ENCODE data around the gene GNAS-AS1. TPM values are rescaled to one million over a fixed set of nuclear protein-coding genes. Genes with fewer than 3 reads are reported as not detected.

GNAS-AS1 gene
- total and polyA plus RNA-seq, 4 donors, result 1.0 to 1.7 (median 1.2) TPM; not detected in 1

DNA sequence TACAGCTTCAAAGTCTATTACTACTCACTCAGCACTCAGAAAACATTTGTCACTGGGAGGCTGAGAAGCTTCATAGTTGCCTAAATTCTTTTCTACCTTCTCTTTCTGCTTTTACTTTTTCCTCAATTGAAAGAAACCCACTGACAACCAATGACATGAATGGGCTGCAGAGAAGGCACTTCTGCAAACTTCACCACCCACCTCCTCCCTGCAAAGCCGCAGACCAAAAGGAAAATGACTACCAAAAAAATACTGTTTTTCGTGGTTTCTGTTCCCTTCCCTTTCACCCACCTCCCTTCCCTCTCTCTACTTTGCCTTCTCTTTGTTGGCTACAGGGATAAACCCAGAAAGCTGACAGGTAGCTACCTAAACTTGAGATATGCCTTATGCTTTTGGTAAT, 3.2 kb downstream of the GNAS-AS1 start:
- H3K27me3 ChIP-seq (ENCODE audit: control insufficient read depth in 1 of 2, insufficient read depth in 2 of 2, low read length in 1 of 2), result no peaks in the 10 kb centered on the region
- intact Hi-C loops (cut with DNase I), result no loop called here
- ATAC-seq (ENCODE audit: low FRiP score), result no peak
- WGBS, 2 donors, result 68 to 76% methylated on average over 2 of the region's 2 CpGs
- no peak overlapping the region for H3K27ac ChIP-seq (ENCODE audit: low read depth in 1 of 2, low read length in 2 of 2)
- DNase-seq, result no peak
- no peaks in the 10 kb centered on the region for H3K36me3 ChIP-seq (ENCODE audit: control insufficient read depth in 1 of 2, insufficient read depth in 2 of 2, low read length in 1 of 2)
- no peaks in the 10 kb centered on the region for H3K4me1 ChIP-seq (ENCODE audit: control insufficient read depth in 1 of 2, insufficient read depth in 2 of 2, low read length in 2 of 2)
- H3K4me3 ChIP-seq (ENCODE audit: low read length in 2 of 2), result no peak overlapping the region
- H3K9me3 ChIP-seq (ENCODE audit: control insufficient read depth, low read length), result no peaks in the 10 kb centered on the region

DNA sequence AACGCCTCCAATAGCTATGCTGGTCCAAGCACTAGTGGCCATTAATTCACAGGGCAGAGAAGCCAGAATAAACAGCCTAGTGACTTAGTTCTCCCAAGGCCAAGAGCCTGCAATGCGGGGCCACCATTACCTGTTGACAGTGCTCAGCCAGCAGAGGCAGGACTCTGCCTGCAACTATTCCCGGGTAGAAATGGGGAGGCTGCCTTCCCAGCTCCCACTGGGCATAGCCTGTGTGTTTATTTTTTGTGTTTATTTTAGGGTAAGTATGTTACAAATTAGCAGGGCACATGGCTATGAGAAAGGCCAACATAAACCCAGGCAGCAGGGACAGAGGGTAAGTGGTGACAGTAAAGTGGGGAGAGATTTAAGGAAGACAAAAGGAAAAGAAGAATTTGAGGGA, 5.0 kb downstream of the GNAS-AS1 start:
- Histone ChIP-seq H3K36me3 (ENCODE audit: control insufficient read depth in 1 of 2, insufficient read depth in 2 of 2, low read length in 1 of 2) (no peaks in the 10 kb centered on the region), H3K27ac (ENCODE audit: low read depth in 1 of 2, low read length in 2 of 2) (no peak overlapping the region), H3K4me1 (ENCODE audit: control insufficient read depth in 1 of 2, insufficient read depth in 2 of 2, low read length in 2 of 2) (no peaks in the 10 kb centered on the region), H3K4me3 (ENCODE audit: low read length in 2 of 2) (no peak overlapping the region), H3K27me3 (ENCODE audit: control insufficient read depth in 1 of 2, insufficient read depth in 2 of 2, low read length in 1 of 2) (no peaks in the 10 kb centered on the region), H3K9me3 (ENCODE audit: control insufficient read depth, low read length) (no peaks in the 10 kb centered on the region)
- ATAC-seq (ENCODE audit: low FRiP score) (no peak), DNase-seq (no peak)
- intact Hi-C loops (cut with DNase I), result no loop called here
- WGBS, 2 donors, result 47 to 48% methylated on average over 3 of the region's 3 CpGs

DNA sequence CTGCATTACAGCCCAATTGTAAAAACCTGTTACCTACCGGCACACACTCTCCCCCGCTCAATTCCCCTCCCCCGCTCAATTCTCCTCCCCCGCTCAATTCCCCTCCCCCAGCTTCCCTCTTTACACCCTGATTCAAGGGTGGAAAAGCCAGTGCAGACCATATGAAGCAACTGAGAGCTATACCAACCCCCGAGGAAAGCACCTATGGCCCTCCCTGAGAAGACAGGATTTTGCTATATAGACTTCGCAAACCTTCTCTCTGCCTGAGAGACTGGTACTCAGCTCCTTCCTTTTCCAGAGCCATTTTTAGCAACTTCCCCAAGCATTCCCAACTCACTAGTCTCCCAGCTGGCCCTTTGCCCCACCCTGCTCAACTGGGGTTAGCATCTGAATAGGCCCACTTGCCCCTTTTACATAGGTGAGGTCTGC, 7.6 kb downstream of the GNAS-AS1 start:
- intact Hi-C loops (cut with DNase I), result no loop called here
- H3K9me3 ChIP-seq (ENCODE audit: control insufficient read depth, low read length), result no peaks in the 10 kb centered on the region
- ATAC-seq (ENCODE audit: low FRiP score) (no peak), DNase-seq (no peak)
- no peak overlapping the region for H3K27ac ChIP-seq (ENCODE audit: low read depth in 1 of 2, low read length in 2 of 2)
- no peaks in the 10 kb centered on the region for H3K27me3 ChIP-seq (ENCODE audit: control insufficient read depth in 1 of 2, insufficient read depth in 2 of 2, low read length in 1 of 2)
- 41 to 46% methylated on average over 6 of the region's 6 CpGs for WGBS, 2 donors
- no peaks in the 10 kb centered on the region for H3K36me3 ChIP-seq (ENCODE audit: control insufficient read depth in 1 of 2, insufficient read depth in 2 of 2, low read length in 1 of 2)
- no peak overlapping the region for H3K4me3 ChIP-seq (ENCODE audit: low read length in 2 of 2)
- no peaks in the 10 kb centered on the region for H3K4me1 ChIP-seq (ENCODE audit: control insufficient read depth in 1 of 2, insufficient read depth in 2 of 2, low read length in 2 of 2)

DNA sequence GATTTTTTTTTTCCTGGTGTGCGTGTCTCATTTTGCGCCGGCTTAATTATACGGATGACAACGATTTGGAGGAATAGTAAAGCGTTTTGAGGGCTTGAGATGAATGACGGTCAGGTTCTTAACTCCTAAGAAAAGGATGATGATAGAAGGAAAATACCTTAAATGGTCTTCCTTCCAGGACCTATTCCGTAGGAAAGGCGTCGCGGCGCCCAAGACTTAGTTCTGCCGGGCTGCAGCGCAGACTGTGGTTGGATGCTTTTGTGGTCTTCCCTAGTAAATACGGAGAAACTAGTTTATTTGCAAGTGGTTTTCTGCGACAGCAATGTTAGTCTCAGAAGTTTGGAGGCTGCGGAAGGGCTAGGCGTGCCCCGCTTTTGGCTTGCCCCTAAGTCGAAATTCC, 8.4 kb downstream of the GNAS-AS1 start:
- 42 to 51% methylated on average over 20 of the region's 20 CpGs for WGBS, 2 donors
- Histone ChIP-seq H3K36me3 (ENCODE audit: control insufficient read depth in 1 of 2, insufficient read depth in 2 of 2, low read length in 1 of 2) (no peaks in the 10 kb centered on the region), H3K27me3 (ENCODE audit: control insufficient read depth in 1 of 2, insufficient read depth in 2 of 2, low read length in 1 of 2) (no peaks in the 10 kb centered on the region), H3K27ac (ENCODE audit: low read depth in 1 of 2, low read length in 2 of 2) (no peak overlapping the region), H3K4me3 (ENCODE audit: low read length in 2 of 2) (no peak overlapping the region), H3K4me1 (ENCODE audit: control insufficient read depth in 1 of 2, insufficient read depth in 2 of 2, low read length in 2 of 2) (no peaks in the 10 kb centered on the region), H3K9me3 (ENCODE audit: control insufficient read depth, low read length) (no peaks in the 10 kb centered on the region)
- ATAC-seq (ENCODE audit: low FRiP score) (no peak), DNase-seq (no peak)
- intact Hi-C loops (cut with DNase I), result no loop called here

DNA sequence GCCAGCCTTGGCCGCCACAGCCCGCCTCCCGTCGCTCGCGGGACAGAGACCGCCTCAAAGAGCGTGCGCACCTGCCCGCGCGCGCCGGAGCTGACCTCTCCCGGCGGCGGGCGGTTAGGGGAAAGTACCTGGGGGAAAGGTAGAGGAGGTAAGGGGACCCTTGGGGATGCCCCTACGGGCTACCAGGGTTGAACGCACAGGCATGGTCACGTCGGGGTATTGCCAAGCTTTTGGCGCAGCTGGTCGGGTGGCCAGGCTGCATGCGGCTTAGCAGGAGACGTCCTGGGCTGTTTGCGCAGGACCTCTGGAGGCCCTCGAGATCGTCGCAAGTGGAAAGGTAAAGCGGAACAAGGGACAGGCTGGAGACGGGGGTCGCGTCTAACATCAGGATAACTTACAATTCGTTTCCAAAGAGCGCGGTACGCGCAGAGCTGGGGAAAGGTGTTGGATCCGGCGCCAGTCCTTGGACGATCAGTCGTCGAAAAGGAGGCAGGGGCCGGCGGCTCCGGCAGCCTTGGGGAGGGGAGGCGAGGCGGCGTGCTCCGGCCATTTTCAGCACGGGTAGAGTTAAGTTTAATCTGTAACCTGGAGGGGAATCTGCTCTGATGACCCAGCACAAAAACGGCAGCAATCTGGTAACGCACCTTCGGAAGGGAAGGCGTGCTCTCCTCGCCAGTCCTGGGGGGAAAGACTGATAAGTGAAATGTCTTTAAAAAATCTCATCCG, 9.0 kb downstream of the GNAS-AS1 start:
- H3K27me3 ChIP-seq (ENCODE audit: control insufficient read depth in 1 of 2, insufficient read depth in 2 of 2, low read length in 1 of 2), result no peaks in the 10 kb centered on the region
- no peak for DNase-seq
- ATAC-seq (ENCODE audit: low FRiP score), result no peak

DNA sequence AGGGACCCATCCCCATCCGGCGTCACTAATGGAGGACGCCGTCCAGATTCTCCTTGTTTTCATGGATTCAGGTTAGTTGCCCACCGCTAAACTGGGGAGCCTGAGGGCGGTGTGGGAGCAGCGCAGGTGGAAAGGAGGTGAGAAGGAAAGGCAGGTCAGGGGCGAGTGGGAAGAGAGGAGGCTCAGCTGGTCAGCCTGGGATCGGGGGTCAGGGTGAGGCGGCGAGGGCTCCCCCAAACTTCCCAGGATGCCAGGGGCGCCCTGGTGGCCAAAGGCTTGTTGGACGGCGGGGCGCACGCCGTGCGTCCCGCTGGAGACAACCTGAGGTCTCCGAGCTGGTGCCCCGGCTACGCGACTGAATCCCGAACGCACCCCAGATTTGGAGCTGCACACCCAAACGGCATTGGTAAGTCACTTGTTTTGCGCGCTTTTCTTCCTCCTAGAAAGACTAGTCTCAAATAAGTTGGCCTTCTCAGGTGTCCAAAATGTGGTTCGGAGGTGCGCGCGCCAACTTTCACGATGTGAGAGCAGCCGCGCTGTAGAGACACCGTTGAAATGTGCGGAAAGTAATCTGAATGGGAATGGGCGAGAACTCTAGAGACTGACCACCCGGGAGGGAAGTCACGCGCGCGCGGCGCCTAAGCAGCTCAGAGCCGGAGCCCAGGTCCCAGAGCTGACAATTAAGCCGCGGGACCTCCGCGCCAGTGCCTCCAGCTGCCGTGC, 9.7 kb downstream of the GNAS-AS1 start:
- no peak for ATAC-seq (ENCODE audit: low FRiP score)
- no peaks in the 10 kb centered on the region for H3K36me3 ChIP-seq (ENCODE audit: control insufficient read depth in 1 of 2, insufficient read depth in 2 of 2, low read length in 1 of 2)
- no peak overlapping the region for H3K4me3 ChIP-seq (ENCODE audit: low read length in 2 of 2)
- intact Hi-C loops (cut with DNase I), result no loop called here
- H3K27me3 ChIP-seq (ENCODE audit: control insufficient read depth in 1 of 2, insufficient read depth in 2 of 2, low read length in 1 of 2), result no peaks in the 10 kb centered on the region
- H3K27ac ChIP-seq (ENCODE audit: low read depth in 1 of 2, low read length in 2 of 2), result no peak overlapping the region
- no peak for DNase-seq
- no peaks in the 10 kb centered on the region for H3K9me3 ChIP-seq (ENCODE audit: control insufficient read depth, low read length)
- 52 to 58% methylated on average over 51 of the region's 51 CpGs for WGBS, 2 donors
- H3K4me1 ChIP-seq (ENCODE audit: control insufficient read depth in 1 of 2, insufficient read depth in 2 of 2, low read length in 2 of 2), result no peaks in the 10 kb centered on the region

More for the DNA sequence above, 9.0 kb downstream of the GNAS-AS1 start:
- no peak overlapping the region for H3K4me3 ChIP-seq (ENCODE audit: low read length in 2 of 2)
- intact Hi-C loops (cut with DNase I), result no loop called here
- H3K27ac ChIP-seq (ENCODE audit: low read depth in 1 of 2, low read length in 2 of 2), result no peak overlapping the region
- no peaks in the 10 kb centered on the region for H3K9me3 ChIP-seq (ENCODE audit: control insufficient read depth, low read length)
- WGBS, 2 donors, result 51 to 52% methylated on average over 56 to 58 of the region's 58 CpGs
- H3K4me1 ChIP-seq (ENCODE audit: control insufficient read depth in 1 of 2, insufficient read depth in 2 of 2, low read length in 2 of 2), result no peaks in the 10 kb centered on the region
- no peaks in the 10 kb centered on the region for H3K36me3 ChIP-seq (ENCODE audit: control insufficient read depth in 1 of 2, insufficient read depth in 2 of 2, low read length in 1 of 2)

DNA sequence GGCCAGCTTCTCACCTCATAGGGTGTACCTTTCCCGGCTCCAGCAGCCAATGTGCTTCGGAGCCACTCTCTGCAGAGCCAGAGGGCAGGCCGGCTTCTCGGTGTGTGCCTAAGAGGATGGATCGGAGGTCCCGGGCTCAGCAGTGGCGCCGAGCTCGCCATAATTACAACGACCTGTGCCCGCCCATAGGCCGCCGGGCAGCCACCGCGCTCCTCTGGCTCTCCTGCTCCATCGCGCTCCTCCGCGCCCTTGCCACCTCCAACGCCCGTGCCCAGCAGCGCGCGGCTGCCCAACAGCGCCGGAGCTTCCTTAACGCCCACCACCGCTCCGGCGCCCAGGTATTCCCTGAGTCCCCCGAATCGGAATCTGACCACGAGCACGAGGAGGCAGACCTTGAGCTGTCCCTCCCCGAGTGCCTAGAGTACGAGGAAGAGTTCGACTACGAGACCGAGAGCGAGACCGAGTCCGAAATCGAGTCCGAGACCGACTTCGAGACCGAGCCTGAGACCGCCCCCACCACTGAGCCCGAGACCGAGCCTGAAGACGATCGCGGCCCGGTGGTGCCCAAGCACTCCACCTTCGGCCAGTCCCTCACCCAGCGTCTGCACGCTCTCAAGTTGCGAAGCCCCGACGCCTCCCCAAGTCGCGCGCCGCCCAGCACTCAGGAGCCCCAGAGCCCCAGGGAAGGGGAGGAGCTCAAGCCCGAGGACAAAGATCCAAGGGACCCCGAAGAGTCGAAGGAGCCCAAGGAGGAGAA, 10.5 kb downstream of the GNAS-AS1 start:
- no peaks in the 10 kb centered on the region for H3K36me3 ChIP-seq (ENCODE audit: control insufficient read depth in 1 of 2, insufficient read depth in 2 of 2, low read length in 1 of 2)
- no peak overlapping the region for H3K4me3 ChIP-seq (ENCODE audit: low read length in 2 of 2)
- ATAC-seq (ENCODE audit: low FRiP score) (no peak), DNase-seq (no peak)
- intact Hi-C loops (cut with DNase I), result loop anchor here (5.0 kb wide), 1 partner anchor 603 kb away; no protein-coding TSS in a partner anchor
- no peaks in the 10 kb centered on the region for H3K9me3 ChIP-seq (ENCODE audit: control insufficient read depth, low read length)
- no peak overlapping the region for H3K27ac ChIP-seq (ENCODE audit: low read depth in 1 of 2, low read length in 2 of 2)
- no peaks in the 10 kb centered on the region for H3K27me3 ChIP-seq (ENCODE audit: control insufficient read depth in 1 of 2, insufficient read depth in 2 of 2, low read length in 1 of 2)
- 52 to 57% methylated on average over 67 of the region's 67 CpGs for WGBS, 2 donors
- H3K4me1 ChIP-seq (ENCODE audit: control insufficient read depth in 1 of 2, insufficient read depth in 2 of 2, low read length in 2 of 2), result no peaks in the 10 kb centered on the region

DNA sequence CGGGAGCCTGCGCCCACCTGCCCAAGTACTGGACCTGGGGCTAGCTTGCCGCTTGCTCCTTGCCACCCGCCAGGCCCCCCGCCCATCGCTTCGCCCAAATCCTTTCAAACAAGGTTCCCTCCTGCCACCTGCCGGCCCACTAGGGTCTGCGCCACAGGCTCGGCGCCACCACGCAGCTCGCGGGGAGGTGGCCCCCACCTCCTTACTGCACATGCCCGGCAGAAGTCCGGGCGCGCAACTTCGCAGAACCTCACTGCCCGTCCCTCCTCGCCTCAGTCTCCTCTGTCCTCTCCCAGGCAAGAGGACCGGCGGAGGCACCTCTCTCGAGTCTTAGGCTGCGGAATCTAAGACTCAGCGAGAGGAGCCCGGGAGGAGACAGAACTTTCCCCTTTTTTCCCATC, 11.2 kb downstream of the GNAS-AS1 start:
- Histone ChIP-seq H3K27ac (ENCODE audit: low read depth in 1 of 2, low read length in 2 of 2) (no peak overlapping the region), H3K27me3 (ENCODE audit: control insufficient read depth in 1 of 2, insufficient read depth in 2 of 2, low read length in 1 of 2) (no peaks in the 10 kb centered on the region), H3K4me3 (ENCODE audit: low read length in 2 of 2) (no peak overlapping the region), H3K4me1 (ENCODE audit: control insufficient read depth in 1 of 2, insufficient read depth in 2 of 2, low read length in 2 of 2) (no peaks in the 10 kb centered on the region), H3K9me3 (ENCODE audit: control insufficient read depth, low read length) (no peaks in the 10 kb centered on the region), H3K36me3 (ENCODE audit: control insufficient read depth in 1 of 2, insufficient read depth in 2 of 2, low read length in 1 of 2) (no peaks in the 10 kb centered on the region)
- DNase-seq (peak in 1 of 2 donors; percentile 78), ATAC-seq (ENCODE audit: low FRiP score) (peak; percentile 36)
- WGBS, 2 donors, result 48 to 50% methylated on average over 27 of the region's 27 CpGs
- intact Hi-C loops (cut with DNase I), result loop anchor here (5.0 kb wide), 1 partner anchor 602 kb away; no protein-coding TSS in a partner anchor
